Heart right ventricle (tissue), 16 donors: Measurements from ENCODE around the gene ZC3H7A. TPM values are rescaled to one million over a fixed set of nuclear protein-coding genes. Genes with fewer than 3 reads are reported as not detected.

ENCODE experiments used
- ATAC-seq, 8 donors: fragments of 200-7000 bp; cut with Tn5 transposase; one replicate each; pipeline ENCODE4 v1.9.1; 2020; ENCODE audit warnings: mild to moderate bottlenecking in 8 of 8, moderate library complexity in 8 of 8, moderate number of reproducible peaks in 1 of 8
- DNase-seq, 2 donors: peaks; one replicate each; pipeline ENCODE4 v3.0.0-alpha.2; 2020
- H3K27ac ChIP-seq, 10 donors: fragments of 200-600 bp; sonication (generic) in 2 of 10; one replicate each; pipeline versions ENCODE4 v1.5.0 to v1.8.0; 2020 to 2022; ENCODE audit warnings: mild to moderate bottlenecking in 3 of 10
- H3K27me3 ChIP-seq, 7 donors: fragments of 200-600 bp; one replicate each; pipeline ENCODE4 v1.8.0; 2021 to 2022; ENCODE audit warnings: mild to moderate bottlenecking in 2 of 7
- H3K36me3 ChIP-seq, 9 donors: fragments of 200-600 bp; sonication (generic) in 1 of 9; one replicate each; pipeline versions ENCODE4 v1.5.0 to v1.8.0; 2020 to 2022; ENCODE audit warnings: mild to moderate bottlenecking in 2 of 9
- H3K4me1 ChIP-seq, 9 donors: fragments of 200-600 bp; sonication (generic) in 1 of 9; one replicate each; pipeline versions ENCODE4 v1.5.0 to v1.8.0; 2020 to 2022; ENCODE audit warnings: mild to moderate bottlenecking in 4 of 9
- H3K4me3 ChIP-seq, 10 donors: fragments of 200-600 bp; sonication (generic) in 2 of 10; one replicate each; pipeline versions ENCODE4 v1.5.0 to v1.8.0; 2020 to 2022; ENCODE audit warnings: mild to moderate bottlenecking in 7 of 10, moderate library complexity in 2 of 10
- H3K9me3 ChIP-seq, 11 donors: fragments of 200-600 bp in 10 of 11; sonication (generic) in 2 of 11; one replicate each; pipeline versions ENCODE4 v1.5.0 to v1.8.0; 2013 to 2022; ENCODE audit warnings: mild to moderate bottlenecking in 2 of 11, control low read depth in 1 of 11, moderate library complexity in 1 of 11
- CTCF ChIP-seq, 9 donors: fragments of 200-600 bp; sonication (generic) in 2 of 9; IDR thresholded peaks; one replicate each; pipeline versions ENCODE4 v1.5.0 to v1.8.0; 2021 to 2022; ENCODE audit warnings: antibody characterized with exemption in 9 of 9, mild to moderate bottlenecking in 5 of 9, moderate library complexity in 1 of 9
- WGBS, 2 donors: extraction: QIAGEN DNeasy Blood & Tissue Kit; methylation state at CpG; one replicate each; pipeline ENCODE4 v1.1.7; 2013; ENCODE audit warnings: inconsistent platforms in 1 of 2; 5-methylcytosine and 5-hydroxymethylcytosine counted together
- intact Hi-C, 10 donors: fragments of 100-400 bp; cut with DNase I; formaldehyde crosslinking; loops; one replicate each; pipeline versions ENCODE4 v1.11.1 to v1.14.2; 2022
- polyA plus RNA-seq, 2 donors: library from polyadenylated mRNA; stranded (reverse); fragments of 200-250 nt; gene quantifications; one replicate each; pipeline ENCODE4 v1.2.3, GENCODE V29; 2013
- total RNA-seq, 10 donors: library from RNA; stranded (reverse); fragmentation: NEBNext Ultra II Directional in 3 of 10; extraction: Animal tissue kit (Norgen Biotek cat#: 25700) in 3 of 10; gene quantifications; one replicate each; pipeline versions ENCODE4 v1.2.1 to v1.2.4, GENCODE V29; 2021 to 2023
- donor health status: Arrhythmogenic right ventricular cardiomyopathy.
- donor health status: ischemic (EF 13 %, LVEDD 7.1; RV severe dilation, severe dysfunction).
- donor health status: healthy with polysubstance abuse.
- donor health status: DM: no; HTN: yes; CAD: no.
- donor health status: DM: no; HTN: no; CAD: no.
- donor health status: ischemic (EF 25% LVEDD 6.9; RV normal size, moderate dysfunction).
- donor health status: ischemic (EF 25% LVEDD 5.7; RV mildly dilated, moderate dysfunction).
- donor health status: healthy.
- donor health status: DM: yes; HTN: yes; CAD: no.
- donor health status: Ischemic cardiomyopathy.
- donor health status: ischemic (EF 35%, LVEDD 5.7; RV mildly dilated, moderate dysfunction).
- donor health status: nonischemic (EF 11% LVEDD 7.7; RV severe dilation, severe dysfunction).
- donor health status: DM: yes; HTN: yes; CAD: no.
- donor health status: PGD.
- donor health status: ischemic (EF 29% LVEDD 5.4; RV normal size, mild dysfunction).
- donor health status: nonischemic (EF 23%, LVEDD 6.1; RV moderate dilation, normal function).

ZC3H7A gene
- total and polyA plus RNA-seq, 12 donors = 15.2 to 36.1 (median 30.3) TPM

DNA sequence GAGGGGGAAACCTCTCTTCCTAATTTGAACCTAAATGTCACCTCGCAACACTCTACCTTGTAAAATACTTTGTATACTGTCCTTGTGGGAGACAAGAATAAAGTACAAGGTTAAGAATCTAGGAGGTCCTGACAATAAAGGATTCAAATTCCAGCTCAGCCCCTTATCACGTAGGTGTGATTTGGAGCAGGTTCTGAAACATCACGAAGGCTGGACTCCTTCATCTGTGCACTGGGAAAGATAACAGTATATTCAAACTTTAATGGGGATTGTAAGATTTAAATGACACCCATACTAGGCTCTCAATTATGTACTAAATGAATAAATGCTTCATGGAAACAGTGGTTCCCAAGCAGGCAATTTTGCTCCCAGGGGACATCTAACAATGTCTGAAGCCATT lies 56.5 kb downstream of the ZC3H7A start:
- H3K36me3 ChIP-seq = peaks cover 0 to 29% (median 6%) of the 10 kb centered on the region in 9 donors
- H3K4me1 ChIP-seq = peaks cover 5 to 70% (median 64%) of the 10 kb centered on the region in 9 donors
- TF ChIP-seq CTCF (IDR thresholded peaks at IDR 0.05) = no peak
- intact Hi-C loops = loop anchor here in 4 of 10 donors (5.0 to 10.0 kb wide), 3 partner anchors 52 to 57 kb away; partner anchors contain the start of gene ZC3H7A (in 3 of the 4)
- DNase-seq (no peak), ATAC-seq (no peak)
- H3K4me3 ChIP-seq = peak overlapping the region in 8 of 10 donors; percentile 88 to 99 (median 96)
- H3K27me3 ChIP-seq = no peaks in the 10 kb centered on the region
- H3K27ac ChIP-seq = peak overlapping the region in 6 of 10 donors; percentile 8 to 99 (median 98)
- no peaks in the 10 kb centered on the region for H3K9me3 ChIP-seq
- WGBS, 2 donors = 49% methylated on average over 3 of the region's 3 CpGs

- peaks cover 5 to 86% (median 75%) of the 10 kb centered on the region in 9 donors for H3K4me1 ChIP-seq
- TF ChIP-seq CTCF (IDR thresholded peaks at IDR 0.05) = no peak
Measured at GRCh38 chr16:11738742-11739544, 58.1 kb downstream of the ZC3H7A start.

GRCh38 chr16:11737713-11738112 lies 59.3 kb downstream of the ZC3H7A start:
- no peak for TF ChIP-seq CTCF (IDR thresholded peaks at IDR 0.05)
- Histone ChIP-seq H3K36me3 (peaks cover 0 to 57% (median 26%) of the 10 kb centered on the region in 9 donors), H3K27ac (no peak overlapping the region), H3K27me3 (no peaks in the 10 kb centered on the region), H3K4me1 (peaks cover 5 to 83% (median 64%) of the 10 kb centered on the region in 9 donors), H3K4me3 (no peak overlapping the region), H3K9me3 (no peaks in the 10 kb centered on the region)
- no peak for DNase-seq
- intact Hi-C loops = loop anchor here in 1 of 10 donors (10.0 kb wide), 1 partner anchor 57 kb away; the partner anchor contains the start of gene ZC3H7A
- WGBS, 2 donors = 59 to 66% methylated on average over 8 of the region's 8 CpGs
- no peak for ATAC-seq

More at GRCh38 chr16:11738742-11739544, 58.1 kb downstream of the ZC3H7A start:
- intact Hi-C loops = loop anchor here in 1 of 10 donors (10.0 kb wide), 1 partner anchor 56 kb away; the partner anchor contains the start of gene ZC3H7A
- ATAC-seq (no peak), DNase-seq (no peak)
- Histone ChIP-seq H3K36me3 (peaks cover 0 to 45% (median 19%) of the 10 kb centered on the region in 9 donors), H3K9me3 (no peaks in the 10 kb centered on the region), H3K27me3 (no peaks in the 10 kb centered on the region), H3K27ac (no peak overlapping the region), H3K4me3 (no peak overlapping the region)
- 91 to 92% methylated on average over 15 of the region's 15 CpGs for WGBS, 2 donors

- intact Hi-C loops = loop anchor here in 1 of 10 donors (10.0 kb wide), 1 partner anchor 58 kb away; the partner anchor contains the start of gene ZC3H7A
- Histone ChIP-seq H3K4me3 (no peak overlapping the region), H3K27me3 (no peaks in the 10 kb centered on the region), H3K9me3 (no peaks in the 10 kb centered on the region), H3K27ac (peak overlapping the region in 1 of 10 donors; percentile 51), H3K4me1 (peaks cover 5 to 83% (median 64%) of the 10 kb centered on the region in 9 donors), H3K36me3 (peaks cover 0 to 65% (median 26%) of the 10 kb centered on the region in 9 donors)
- WGBS, 2 donors = 76 to 85% methylated on average over 6 of the region's 6 CpGs
- TF ChIP-seq CTCF (IDR thresholded peaks at IDR 0.05) = no peak
- no peak for ATAC-seq
- no peak for DNase-seq
Measured at GRCh38 chr16:11736903-11737302, 60.2 kb downstream of the ZC3H7A start.
